BJ (cell line): ENCODE measurements around the gene DIP2C. TPM values are rescaled to one million over a fixed set of nuclear protein-coding genes. Genes with fewer than 3 reads are reported as not detected.

Source experiments
- CTCF ChIA-PET: fragments of 350-600 bp; formaldehyde crosslinking; extraction: SDS; loops from one replicate; lab custom pipeline; 2021; ENCODE audit warnings: antibody characterized with exemption, inconsistent platforms; lab: Yijun Ruan, JAX
- POLR2A ChIA-PET: fragments of 300-600 bp; sonication (Branson Sonifier 250); formaldehyde crosslinking; extraction: SDS; loops from one replicate; lab custom pipeline; 2021; ENCODE audit warnings: antibody characterized with exemption; lab: Charles Lee
- DNase-seq: peaks from one replicate; pipeline ENCODE4 v3.0.0-alpha.2; 2011; ENCODE audit warnings: low read depth
- H3K27me3 ChIP-seq: 2 replicates; pipeline ENCODE4 v1.6.0; 2011; ENCODE audit warnings: low read length; ENCODE audit not compliant: control insufficient read depth, insufficient read depth
- H3K36me3 ChIP-seq: 2 replicates; pipeline ENCODE4 v1.5.1; 2011; ENCODE audit warnings: low read length; ENCODE audit not compliant: control insufficient read depth, insufficient read depth
- H3K4me3 ChIP-seq: 2 replicates; pipeline ENCODE4 v1.5.1; 2011; ENCODE audit warnings: low read depth, mild to moderate bottlenecking, control low read depth, low read length
- CTCF ChIP-seq: IDR thresholded peaks from 2 replicates; pipeline ENCODE4 v1.5.1; 2011; ENCODE audit warnings: low read depth, mild to moderate bottlenecking, control low read depth, inconsistent platforms, low read length, moderate library complexity; ENCODE audit not compliant: insufficient read depth
- polyA plus RNA-seq: library from polyadenylated mRNA; depleted of rRNA; stranded (reverse); fragments of >200 nt; gene quantifications from 2 replicates; pipeline ENCODE4 v1.2.3, GENCODE V29; 2011

DIP2C gene
- polyA plus RNA-seq, 1 experiment, result 9.3 TPM

DNA sequence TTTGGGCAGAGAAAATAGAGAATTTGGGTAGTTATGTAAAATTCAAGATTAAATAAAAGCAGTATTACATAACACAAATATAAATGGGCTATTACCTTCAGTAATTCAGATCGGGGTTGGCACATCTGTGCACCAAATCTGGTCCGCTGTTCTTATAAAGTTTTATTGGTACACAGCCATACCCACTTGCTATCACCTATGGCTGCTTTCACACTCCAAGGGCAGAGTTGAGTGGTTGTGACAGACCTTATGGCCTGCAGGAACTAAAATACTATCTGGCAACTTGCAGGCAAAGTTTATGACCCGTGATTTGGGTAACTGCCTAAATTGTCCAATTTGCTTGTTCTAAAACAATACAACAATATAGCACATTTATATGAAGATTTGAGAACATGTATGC lies 249.3 kb downstream of the DIP2C start:
- Histone ChIP-seq H3K27me3 (no peaks in the 10 kb centered on the region), H3K36me3 (peaks cover 5% of the 10 kb centered on the region), H3K4me3 (no peak overlapping the region)
- POLR2A ChIA-PET, result no interaction called here
- CTCF ChIA-PET, result interaction anchor here (1.0 kb wide), 1 partner anchor 13 kb away, joined by 3 read pairs; no protein-coding TSS in a partner anchor
- TF ChIP-seq CTCF, result no peak
- DNase-seq, result no peak

DNA sequence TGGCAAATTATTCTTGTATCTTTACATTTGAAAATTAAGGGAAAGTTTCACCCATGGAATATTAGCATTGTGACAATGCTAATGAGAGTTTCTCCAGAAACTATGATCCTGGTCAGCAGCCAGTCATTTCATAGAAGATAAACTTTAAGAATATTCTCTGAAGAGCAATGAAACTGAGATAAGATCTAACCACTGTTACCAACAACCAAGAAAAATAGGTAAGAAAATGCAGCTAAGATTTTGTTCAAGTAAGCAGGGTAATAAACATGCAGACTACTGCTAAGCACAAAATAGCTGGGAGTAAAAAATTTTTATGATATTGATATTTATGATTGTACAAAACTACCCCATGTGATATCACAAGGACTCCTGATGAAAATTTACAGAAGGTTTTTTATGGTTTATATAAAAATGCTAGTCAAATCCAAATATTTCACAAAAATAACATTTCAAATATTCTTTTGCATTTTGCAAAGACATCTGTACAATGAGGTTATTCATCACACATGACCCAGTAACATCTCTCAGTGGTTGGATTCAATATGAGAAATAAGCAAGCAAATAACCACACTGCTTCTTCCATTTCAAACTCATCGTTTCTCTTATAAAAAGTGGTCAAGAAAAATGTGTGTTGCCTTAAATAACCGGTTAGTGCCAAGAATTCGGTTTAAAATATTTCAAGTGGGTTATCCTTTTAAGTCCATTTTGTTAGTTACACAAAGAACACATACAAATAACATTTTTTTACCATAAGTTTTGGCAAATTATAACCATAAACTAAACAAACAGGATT lies 251.6 kb downstream of the DIP2C start:
- H3K27me3 ChIP-seq, result no peaks in the 10 kb centered on the region

DNA sequence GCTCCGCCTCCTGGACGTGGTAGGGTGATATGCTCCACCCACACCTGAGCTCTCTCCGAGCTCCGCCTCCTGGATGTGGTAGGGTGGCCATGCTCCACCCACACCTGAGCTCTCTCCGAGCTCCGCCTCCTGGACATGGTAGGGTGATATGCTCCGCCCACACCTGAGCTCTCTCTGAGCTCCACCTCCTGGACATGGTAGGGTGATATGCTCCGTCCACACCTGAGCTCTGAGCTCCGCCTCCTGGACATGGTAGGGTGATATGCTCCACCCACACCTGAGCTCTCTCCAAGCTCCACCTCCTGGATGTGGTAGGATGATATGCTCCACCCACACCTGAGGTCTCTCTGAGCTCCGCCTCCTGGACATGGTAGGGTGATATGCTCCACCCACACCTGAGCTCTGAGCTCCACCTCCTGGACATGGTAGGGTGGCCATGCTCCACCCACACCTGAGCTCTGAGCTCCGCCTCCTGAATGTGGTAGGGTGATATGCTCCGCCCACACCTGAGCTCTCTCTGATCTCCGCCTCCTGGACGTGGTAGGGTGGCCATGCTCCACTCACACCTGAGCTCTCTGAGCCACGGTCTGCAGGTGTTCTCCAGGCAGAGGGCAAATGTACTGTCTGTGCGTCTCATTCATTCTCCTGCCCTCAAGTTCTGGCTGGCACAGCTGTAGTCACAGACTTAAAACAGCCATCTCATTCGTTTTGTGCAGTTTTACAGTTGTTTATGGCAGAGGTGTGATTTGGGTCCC lies 252.4 kb downstream of the DIP2C start:
- ChIA-PET POLR2A (interaction anchor here (0.6 kb wide), 1 partner anchor 356 kb away, joined by 4 read pairs; no protein-coding TSS in a partner anchor), CTCF (interaction anchor here (1.1 kb wide), 1 partner anchor 25 kb away, joined by 3 read pairs; no protein-coding TSS in a partner anchor)
- H3K4me3 ChIP-seq, result no peak overlapping the region
- H3K36me3 ChIP-seq, result peaks cover 5% of the 10 kb centered on the region
- no peak for TF ChIP-seq CTCF
- H3K27me3 ChIP-seq, result no peaks in the 10 kb centered on the region
- no peak for DNase-seq

More for the DNA sequence above, 251.6 kb downstream of the DIP2C start:
- Histone ChIP-seq H3K4me3 (no peak overlapping the region), H3K36me3 (peaks cover 5% of the 10 kb centered on the region)
- CTCF ChIA-PET, result no interaction called here
- POLR2A ChIA-PET, result interaction anchor here (0.6 kb wide), 1 partner anchor 355 kb away, joined by 4 read pairs; no protein-coding TSS in a partner anchor
- DNase-seq, result no peak
- TF ChIP-seq CTCF, result no peak

DNA sequence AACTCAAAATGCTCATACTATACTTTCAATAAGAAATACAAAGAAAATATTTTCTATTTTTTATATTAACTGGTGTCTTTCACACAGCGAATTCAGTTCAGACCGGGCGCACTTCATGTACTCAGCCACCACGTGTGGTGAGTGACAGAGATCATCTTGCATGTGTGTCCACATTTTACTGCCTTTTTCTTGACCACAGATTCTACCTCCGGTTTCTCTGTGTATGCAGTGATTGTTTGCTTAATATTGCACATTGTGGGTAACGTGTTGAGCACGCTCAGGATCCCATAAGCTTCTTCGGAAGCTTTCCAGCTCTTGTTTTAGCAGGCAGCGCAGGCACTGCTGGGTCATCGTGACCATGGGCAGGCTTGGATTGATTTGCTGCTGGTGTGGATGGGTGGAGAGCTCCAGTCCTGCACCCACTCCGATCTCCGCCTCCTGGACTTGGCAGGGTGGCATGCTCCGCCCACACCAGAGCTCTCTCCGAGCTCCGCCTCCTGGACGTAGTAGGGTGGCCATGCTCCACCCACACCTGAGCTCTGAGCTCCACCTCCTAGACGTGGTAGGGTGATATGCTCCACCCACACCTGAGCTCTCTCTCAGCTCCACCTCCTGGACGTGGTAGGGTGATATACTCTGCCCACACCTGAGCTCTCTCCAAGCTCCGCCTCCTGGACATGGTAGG lies 253.3 kb downstream of the DIP2C start:
- ChIA-PET POLR2A (no interaction called here), CTCF (interaction anchor here (1.1 kb wide), 1 partner anchor 24 kb away, joined by 3 read pairs; no protein-coding TSS in a partner anchor)
- DNase-seq, result no peak
- Histone ChIP-seq H3K4me3 (no peak overlapping the region), H3K27me3 (no peaks in the 10 kb centered on the region), H3K36me3 (peaks cover 5% of the 10 kb centered on the region)
- TF ChIP-seq CTCF, result no peak

GRCh38 chr10:435397-435796 lies 254.1 kb downstream of the DIP2C start:
- Histone ChIP-seq H3K4me3 (no peak overlapping the region), H3K36me3 (peaks cover 5% of the 10 kb centered on the region), H3K27me3 (no peaks in the 10 kb centered on the region)
- CTCF ChIA-PET, result no interaction called here
- POLR2A ChIA-PET, result no interaction called here
- TF ChIP-seq CTCF, result no peak
- DNase-seq, result no peak
